HG03521 (cell line): ENCODE data around the gene PHLDA1.

Experiments
- ATAC-seq: cut with Tn5 transposase; IDR thresholded peaks from one replicate; pipeline ENCODE4 v1.9.1; 2021; ENCODE audit warnings: mild to moderate bottlenecking, moderate library complexity; ENCODE audit not compliant: unreplicated experiment

Gene PHLDA1

DNA sequence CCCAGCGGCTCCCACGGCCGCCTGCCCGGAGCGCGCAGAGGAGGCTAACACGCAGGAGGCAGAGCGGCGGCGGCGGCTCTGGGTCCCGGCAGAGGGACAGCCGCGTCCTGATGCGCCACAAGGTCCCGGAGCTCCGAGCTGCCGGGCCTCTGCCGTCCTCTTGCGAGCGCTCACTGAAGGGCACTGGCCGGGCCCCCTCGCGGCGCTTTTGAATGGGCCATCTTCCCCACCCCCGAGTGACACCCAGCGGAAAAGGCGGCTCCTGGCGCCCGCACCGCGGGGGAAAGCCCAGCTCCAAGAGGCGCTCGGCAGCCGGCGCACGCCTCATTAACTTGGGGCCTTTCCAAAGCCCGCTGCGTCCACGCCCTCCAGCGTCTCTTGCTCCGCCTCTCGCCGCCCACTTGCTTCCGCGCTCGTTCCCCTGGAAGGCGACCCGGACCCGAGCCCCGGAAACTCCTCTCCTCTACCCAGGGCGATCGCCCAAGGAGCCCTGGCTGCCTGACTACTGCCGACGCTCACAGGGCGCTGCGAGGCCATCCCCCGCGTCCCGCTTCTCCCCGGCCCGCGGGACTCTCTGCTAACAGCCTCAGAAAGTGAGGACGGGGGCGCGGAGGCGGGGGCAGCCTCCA, at the start of gene PHLDA1:
PHLDA1 (minus strand) TSS at position 363 of the 629 bp plus-strand sequence.
- ATAC-seq, result peak; percentile 74

DNA sequence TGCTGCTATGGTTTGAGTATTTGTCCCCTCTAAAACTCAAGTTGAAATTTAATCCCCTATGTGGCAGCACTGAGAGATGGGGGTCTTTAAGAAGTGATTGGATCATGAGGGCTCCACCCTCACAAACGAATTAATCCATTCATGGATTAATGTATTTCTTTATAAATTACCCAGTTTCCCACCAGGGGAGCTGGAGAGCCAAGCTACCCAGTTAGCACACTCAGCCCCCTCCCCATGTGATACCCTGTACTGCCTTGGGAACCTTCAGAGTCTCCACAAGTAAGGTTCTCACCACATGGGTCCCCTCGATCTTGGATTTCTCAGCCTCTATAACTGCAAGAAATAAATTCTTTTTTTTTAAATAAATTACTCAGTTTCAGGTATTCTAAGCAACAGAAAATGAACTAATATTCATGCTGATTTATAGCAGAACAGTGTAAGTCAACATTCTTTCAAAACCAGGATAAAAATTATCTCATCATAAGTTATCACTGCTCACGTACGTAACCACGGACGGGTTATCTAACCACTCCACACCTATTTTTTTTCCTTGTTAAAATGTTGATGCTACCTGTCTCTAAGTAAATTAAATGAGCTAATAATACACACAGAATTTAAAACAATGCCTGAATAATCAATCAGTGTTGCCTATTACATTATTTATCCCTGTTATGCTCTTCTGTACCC, 49.3 kb upstream of the PHLDA1 start:
- no peak for ATAC-seq

DNA sequence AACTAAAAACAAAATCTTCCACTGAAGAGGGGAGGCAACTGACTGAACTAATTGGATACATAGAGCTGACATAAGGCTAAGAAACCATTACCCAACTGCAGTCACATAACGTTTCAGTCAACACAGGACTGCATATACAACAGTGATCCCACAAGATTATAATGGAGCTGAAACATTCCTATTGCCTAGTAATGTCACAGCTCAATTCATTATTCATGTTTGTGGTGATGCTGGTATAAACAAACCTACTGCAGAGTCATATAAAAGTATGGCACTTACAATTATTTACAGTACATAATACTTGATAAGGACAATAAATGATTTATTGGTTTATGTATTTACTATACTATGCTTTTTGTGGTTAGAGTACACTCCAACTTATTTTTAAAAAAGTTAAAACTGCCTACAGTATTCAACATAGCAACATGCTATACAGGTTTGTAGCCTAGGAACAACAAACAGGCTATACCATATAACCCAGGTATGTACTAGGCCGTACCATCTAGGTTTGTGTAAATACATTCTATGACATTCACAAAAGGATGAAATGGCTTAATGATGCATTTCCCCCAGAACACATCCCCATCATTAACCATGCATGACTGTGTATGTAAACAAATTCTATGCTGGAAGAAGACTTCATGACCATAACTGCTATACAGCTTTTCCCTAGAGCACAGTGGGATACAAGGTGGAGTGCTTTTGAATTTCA, 48.6 kb upstream of the PHLDA1 start:
- ATAC-seq, result no peak

DNA sequence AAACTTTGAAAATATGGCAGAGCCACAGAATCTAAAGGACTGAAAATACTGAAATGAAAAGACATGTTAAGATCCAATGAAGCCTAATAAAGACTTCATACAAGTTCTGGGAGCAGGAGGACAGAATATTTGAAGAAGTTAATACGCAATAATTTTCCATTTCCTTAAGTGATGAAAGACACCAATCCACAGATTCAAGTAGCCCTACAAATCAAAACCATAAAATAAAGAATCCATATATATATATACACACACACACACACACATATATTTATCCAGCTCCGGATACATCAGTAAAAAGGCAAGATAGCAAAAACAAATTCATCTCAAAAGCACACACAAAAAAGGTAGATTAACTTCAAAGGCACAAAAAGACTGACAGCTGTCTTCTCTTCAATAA, 47.2 kb upstream of the PHLDA1 start:
- ATAC-seq, result no peak

DNA sequence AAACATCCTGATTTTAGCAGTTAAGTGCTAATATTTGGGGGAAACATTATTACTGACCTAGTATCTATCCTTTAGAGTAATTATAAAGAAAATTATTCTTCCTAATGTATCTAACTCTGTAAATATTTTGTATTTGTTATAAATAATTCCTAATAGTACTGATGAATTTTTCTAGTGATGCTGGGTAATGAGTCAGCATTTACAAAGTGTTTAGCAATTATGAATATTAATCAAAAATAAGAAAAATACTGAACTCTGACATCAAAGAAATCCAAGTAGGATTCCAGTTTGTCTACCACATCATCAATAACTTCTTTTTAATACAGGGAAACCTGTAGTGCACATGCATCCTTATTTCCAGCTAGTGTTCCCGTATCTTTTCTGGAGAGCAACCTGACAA, 43.9 kb upstream of the PHLDA1 start:
- ATAC-seq, result no peak

DNA sequence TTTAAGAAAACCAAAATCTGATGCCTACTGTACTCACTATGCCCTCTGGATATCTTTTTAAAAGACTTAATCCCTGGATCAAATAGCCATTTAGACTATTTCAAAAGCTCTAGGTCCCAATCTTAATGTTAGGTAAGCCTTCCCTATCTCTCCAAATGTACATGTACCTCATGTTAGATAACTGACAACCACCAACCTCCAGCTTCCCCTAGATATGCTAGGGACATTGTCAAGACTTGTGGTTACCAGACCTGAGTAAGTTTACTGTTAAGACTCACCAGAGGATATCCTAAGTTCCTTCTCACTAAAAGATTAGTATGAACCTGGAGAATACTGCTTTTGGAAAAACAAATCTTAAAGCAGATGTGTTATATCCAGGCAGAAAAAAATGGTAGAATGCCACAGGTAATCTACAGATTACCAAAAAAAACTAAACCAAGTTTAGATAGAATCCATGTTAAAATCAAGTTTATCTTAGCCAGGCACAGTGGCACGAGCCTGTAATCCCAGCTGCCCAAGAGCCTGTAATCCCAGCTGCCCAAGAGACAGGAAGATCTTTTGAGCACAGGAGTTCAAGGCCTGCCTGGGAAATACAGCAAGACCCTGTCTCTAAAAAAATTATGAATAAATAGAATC, 43.2 kb upstream of the PHLDA1 start:
- ATAC-seq, result no peak

DNA sequence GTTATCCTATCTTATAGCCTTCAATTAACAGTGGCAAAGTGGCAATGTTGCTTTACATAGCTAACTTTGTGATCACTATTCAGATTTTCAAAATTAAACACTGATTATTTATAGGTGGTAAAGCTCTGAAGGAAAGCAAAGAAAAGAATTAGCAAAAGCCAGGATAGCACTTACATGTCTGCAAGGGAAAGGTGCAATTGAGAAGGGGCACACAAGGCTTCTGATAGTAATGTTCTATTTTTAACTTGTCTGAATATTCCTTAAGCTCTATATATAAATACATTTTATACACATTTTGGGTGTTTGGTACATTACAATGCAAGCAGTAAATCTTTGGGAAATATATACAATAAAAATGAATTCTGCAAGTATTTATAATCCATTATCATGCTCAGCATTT, 42.0 kb upstream of the PHLDA1 start:
- ATAC-seq, result no peak

DNA sequence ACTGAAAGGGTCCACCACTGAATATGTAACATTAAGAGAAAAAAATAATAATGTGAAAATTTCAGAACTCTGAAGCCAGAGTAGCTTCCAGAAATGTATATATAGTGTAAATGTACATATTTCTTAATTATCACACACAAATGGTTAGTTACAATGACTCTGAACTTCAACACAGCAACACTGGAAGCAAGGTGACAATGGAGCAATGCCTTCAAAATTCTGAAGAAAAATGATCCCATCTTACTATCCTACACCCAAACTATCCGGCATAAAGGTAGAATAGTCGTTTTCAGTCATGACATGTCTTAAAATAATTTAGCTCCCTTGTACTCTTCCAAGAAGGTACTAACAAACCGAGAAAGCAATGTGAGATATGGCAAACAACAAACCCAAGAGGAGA, 41.0 kb upstream of the PHLDA1 start:
- no peak for ATAC-seq

DNA sequence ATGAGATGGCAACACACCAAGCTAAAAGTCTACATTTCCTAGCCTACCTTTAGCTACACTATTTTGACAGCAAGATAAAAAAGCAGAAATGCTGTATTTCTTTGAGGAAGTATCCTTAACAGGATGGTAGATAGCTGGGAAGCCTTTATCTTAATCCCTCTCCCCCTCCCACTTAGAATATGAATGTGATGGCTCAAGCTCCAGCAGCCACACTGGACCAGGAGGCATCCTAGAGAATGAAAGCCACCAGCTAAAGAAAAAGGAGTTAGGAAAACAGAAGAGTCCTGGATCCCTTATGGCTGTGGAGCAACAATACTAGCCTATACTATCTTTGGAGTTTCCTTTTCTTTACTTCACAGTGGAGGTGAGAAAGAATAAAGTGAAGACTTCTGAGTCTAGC, 37.8 kb upstream of the PHLDA1 start:
- no peak for ATAC-seq

DNA sequence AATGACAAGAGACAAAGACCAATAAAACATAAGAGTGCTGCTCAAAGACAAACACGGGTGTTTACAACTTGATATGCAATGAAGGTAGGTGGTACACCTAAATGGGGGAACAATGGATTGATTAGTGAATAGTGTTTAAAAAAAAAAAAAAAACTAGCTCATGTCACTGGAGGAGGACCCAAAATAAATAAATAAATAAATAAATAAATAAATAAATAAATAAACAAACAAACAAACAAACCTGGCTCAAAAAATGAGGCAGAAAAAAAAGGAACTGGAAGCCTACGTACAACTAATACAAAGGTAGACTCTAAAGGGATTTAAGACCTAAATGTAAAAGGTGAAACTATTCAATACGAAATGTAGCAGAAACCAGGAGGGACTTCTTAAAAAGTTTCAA, 34.3 kb upstream of the PHLDA1 start:
- no peak for ATAC-seq

DNA sequence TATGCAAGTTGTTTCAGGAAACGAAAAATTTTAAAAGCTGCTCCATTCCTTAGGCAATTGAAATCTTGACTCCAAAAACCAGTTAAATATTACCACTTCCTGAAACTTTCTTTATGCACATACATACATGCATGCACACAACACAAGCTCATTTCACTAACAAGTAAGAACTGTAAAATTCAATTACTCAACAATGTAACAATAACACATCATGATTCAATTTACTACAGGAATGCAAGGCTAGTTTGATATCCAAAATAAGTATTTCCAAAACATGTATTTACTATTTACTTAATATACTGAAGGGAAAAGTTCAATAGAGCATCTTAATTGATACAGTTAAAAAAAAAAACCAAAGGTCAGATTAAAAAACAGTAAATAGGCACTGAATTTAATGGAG, 33.3 kb upstream of the PHLDA1 start:
- no peak for ATAC-seq

DNA sequence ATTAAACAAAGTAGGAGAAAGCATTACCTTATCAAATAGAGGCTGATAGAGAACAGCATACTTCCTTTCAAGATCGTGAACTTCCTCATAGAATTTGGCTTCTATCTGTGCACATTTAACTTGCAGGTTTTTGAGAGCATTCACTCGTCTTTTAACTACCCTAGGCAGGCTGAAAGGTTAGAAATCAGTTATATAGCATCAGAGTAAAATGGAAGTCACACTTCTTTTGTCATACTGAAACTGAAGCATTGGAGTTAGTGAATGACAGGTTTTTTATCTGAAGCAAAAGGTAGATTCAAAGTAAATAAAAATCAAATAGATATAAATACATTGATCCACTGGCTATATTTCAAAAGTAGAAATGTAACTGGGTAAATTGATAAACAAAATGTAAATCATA, 28.5 kb upstream of the PHLDA1 start:
- ATAC-seq, result no peak

DNA sequence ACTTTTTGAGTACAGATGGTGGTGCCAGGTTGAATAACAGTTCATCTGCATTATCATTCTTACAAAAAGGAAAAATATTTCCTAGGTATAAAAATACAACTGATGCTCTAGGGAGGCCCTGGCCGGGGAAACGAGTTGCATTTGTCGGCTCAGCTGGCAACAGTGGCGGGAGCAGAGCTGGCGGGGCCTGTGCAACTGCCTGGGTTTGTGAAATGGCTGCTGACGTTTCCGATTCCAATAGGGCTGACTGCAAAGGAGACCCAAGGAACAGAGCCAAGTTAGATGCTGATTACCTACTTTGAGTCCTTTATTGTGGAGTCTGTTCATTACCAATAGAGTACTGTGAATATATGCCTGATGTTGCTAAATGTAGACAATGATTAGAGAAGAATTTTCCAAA, 25.8 kb upstream of the PHLDA1 start:
- ATAC-seq, result no peak

DNA sequence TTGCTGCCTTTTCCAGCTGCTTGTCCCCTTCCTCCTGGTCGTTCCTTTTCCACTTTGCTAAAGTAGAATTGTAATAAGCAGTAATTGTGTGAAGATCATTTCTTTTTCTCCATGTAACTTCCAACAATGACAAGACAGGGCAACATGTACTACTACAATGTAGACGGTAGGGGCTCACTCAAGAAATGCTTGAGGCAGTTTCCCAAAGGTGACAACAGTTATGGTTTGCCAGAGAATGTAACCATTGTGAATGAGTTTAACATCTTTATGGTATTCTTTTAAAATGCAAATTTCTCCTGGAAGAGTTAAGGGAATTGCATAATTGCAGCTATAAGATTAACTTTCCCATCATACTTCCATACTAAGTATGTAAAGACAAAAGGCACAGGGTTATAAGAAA, 23.8 kb upstream of the PHLDA1 start:
- no peak for ATAC-seq

DNA sequence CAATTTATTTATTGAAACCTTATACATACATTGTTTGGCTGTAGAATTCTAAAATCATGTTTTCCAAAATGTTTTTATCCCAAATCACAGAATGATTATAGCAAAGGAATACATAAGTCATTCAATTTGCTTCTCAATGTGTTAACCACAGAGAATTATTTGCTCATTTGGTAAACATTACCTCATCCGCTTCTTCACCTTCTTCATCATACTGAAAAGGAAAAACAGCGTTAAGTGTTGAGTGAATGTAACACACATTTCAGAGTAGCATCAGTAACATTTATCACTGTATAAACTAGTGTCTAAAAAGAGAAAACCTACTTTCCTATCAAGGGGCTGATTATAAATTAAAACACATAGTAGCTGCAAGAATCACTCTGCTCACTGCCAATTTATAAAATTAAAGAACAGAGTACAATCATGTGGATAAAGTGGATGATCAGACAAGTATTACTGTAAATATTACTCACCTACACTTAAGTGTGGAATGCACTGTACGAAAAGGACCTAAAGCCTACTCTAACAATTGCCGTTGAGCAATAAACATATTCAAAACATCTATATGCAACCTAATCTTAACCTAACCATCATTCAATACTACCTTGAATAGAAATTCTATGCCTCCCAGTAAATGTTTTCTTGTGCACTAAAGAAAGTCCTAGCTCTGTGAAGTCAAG, 18.1 kb upstream of the PHLDA1 start:
- no peak for ATAC-seq

DNA sequence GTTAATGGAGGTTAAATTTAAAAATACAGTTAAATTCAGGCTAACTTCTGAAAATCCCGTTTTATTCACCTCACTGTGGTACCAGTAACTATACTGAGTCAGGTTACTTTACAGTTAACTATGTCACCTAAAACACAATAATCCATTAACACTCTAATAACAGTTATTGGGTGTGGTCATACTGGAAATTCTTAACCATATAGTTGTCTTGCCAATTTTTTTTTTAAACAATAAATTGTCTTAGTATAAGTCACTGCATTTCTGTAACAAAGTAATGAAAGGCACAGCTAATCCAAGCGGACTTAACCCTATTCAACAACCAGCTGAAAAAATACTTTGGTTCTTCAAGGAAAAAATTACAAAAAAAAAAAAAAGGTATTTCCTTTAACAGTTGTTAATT, 16.2 kb upstream of the PHLDA1 start:
- ATAC-seq, result no peak

DNA sequence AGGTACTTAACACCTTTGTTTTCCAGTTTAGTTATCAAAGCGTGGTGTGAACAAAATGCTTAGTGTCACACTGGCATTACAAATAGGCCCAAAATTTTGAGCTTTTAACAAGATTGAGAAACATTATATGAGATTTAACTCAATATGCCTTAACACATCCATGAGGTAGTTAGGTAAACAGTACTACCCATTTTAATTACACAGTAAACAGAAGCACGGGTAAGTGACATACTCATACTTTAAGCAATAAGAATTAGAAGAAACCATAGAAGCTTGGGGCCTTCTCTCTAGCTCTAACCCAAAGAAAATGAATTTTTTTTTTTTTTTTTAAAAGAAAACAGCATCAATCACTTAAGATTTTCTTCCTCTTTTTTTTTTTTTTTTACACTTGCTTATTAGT, 15.5 kb upstream of the PHLDA1 start:
- ATAC-seq, result no peak

DNA sequence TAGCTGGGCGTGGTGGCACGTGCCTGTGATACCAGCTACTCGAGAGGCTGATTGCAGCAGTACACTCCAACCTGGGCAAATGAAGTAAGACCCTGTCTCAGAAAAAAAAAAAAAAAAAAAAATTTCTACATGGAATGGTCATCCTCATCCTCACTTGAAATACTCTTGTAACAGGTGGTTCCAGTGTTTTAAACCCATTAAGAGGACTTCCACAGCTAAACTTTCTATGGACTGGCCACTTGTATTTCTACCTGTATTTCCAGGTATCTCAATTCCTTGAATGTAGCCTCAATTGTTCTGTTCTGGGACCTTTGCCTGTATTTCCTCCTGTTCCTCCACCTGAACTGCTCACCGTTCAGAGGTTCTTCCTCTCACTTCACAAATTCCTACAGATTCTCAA, 11.8 kb upstream of the PHLDA1 start:
- no peak for ATAC-seq

DNA sequence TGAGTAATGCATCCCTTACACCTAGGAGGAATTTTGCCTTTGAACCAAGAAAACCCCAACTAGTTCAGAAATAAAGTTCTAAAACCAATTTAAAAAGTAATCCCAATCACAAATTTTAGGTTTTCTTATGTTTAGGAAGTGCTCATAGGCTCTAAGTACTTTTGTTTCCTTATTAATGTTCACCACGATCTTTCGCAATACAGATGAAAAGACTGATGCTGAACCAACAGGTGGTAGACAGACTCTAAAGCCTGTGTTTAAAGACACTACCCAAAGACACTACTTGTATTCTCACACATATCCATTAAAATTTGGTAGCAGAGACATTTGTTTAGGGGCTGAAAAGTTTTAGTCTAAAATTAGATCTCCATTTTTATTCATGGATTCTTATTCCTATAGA, 10.6 kb upstream of the PHLDA1 start:
- no peak for ATAC-seq

DNA sequence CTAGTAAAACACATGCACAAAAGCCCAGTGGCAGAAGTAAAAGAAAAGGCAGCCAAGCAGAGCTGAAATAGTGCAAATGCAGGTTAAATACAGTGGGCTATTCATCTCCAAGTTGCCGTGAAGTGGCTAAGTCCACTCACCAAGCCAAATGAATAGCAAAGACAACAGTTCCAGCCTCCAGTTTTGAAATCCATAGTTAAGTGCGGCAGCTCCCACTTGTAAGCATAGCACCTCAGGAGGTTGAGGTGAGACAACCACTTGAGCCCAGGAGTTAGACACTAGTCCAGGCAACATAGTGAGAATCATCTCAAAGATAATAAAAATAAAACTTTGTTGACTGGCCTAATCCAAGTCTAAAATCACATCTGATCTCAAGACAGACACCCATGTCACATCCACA, 9.8 kb upstream of the PHLDA1 start:
- no peak for ATAC-seq

DNA sequence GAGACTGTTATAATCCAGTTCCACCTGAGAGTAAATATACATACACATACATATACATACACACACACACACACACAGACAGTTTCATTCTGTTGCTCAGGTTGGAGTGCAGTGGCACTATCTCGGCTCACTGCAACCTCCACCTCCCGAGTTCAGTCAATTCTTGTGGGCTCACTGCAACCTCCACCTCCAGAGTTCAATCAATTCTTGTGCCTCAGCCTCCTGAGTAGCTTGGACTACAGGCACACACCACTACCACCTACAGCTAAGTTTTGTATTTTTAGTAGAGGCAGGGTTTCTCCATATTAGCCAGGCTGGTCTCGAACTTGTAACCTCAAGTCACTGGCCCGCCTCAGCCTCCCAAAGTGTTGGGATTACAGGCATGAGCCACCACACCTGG, 8.9 kb upstream of the PHLDA1 start:
- ATAC-seq, result no peak
